ENCODE results near the gene PPM1L. TPM values are rescaled to one million over a fixed set of nuclear protein-coding genes. Genes with fewer than 3 reads are reported as not detected.

The PPM1L gene
- total and polyA plus RNA-seq, 10 of the 15 experiments (the other 5 are each of a cell fraction or from before 2014, with no cell fraction given), result under 0.01 to 0.33 (median 0.06) TPM; not detected in 1

- Histone ChIP-seq H3K27ac (ENCODE audit: control insufficient read depth, insufficient read depth) (no peak overlapping the region), H3K79me2 (ENCODE audit: control insufficient read depth, insufficient read depth, low read length) (no peaks in the 10 kb centered on the region), H3K4me1 (ENCODE audit: control insufficient read depth, insufficient read depth, low read length) (no peaks in the 10 kb centered on the region), H3K27me3 (replicated peaks in 1 of 2; ENCODE audit: control insufficient read depth in 2 of 2, insufficient read depth in 2 of 2, low read length in 1 of 2) (no peaks in the 10 kb centered on the region), H3K36me3 (ENCODE audit: control insufficient read depth in 2 of 2, insufficient read depth in 2 of 2, low read length in 1 of 2) (no peaks in the 10 kb centered on the region), H4K20me1 (ENCODE audit: control insufficient read depth, insufficient read depth) (no peaks in the 10 kb centered on the region), H2AFZ (ENCODE audit: control insufficient read depth, low read depth, low read length) (no peak overlapping the region), H3K9ac (ENCODE audit: control insufficient read depth, insufficient read depth, low read length) (no peak overlapping the region), H3K4me2 (ENCODE audit: control insufficient read depth, insufficient read depth) (no peak overlapping the region), H3K4me3 (no peak overlapping the region), H3K9me3 (replicated peaks; ENCODE audit: control insufficient read depth, insufficient read depth, low read length) (no peaks in the 10 kb centered on the region)
- in situ Hi-C loops (cut with MboI) (no loop called here), intact Hi-C loops (cut with micrococcal nuclease; ENCODE audit: unreplicated experiment) (no loop called here)
- POLR2A ChIA-PET, result no interaction called here
- RAD21 ChIA-PET (ENCODE audit: unreplicated experiment), result no interaction called here
- no peak for FAIRE-seq
- WGBS (ENCODE audit: insufficient coverage, insufficient replicate concordance, low lambda C conversion rate, missing lambda C conversion rate), result 39% methylated on average over 4 of the region's 4 CpGs
- TF ChIP-seq ZNF207 (IDR thresholded peaks at IDR 0.05; ENCODE audit: borderline replicate concordance) (no peak), NFYA (IDR thresholded peaks at IDR 0.05; ENCODE audit: borderline replicate concordance, low read depth, low read length) (no peak), FOXK2 (IDR thresholded peaks at IDR 0.05) (no peak), E2F4 (IDR thresholded peaks at IDR 0.05; ENCODE audit: low read depth, low read length) (no peak), ESRRA (IDR thresholded peaks at IDR 0.05; ENCODE audit: low read length) (no peak), PAX5 (IDR thresholded peaks at IDR 0.05; ENCODE audit: borderline replicate concordance, low read depth, low read length) (no peak), POLR2AphosphoS5 (IDR thresholded peaks at IDR 0.05; ENCODE audit: low read length) (no peak), CREB1 (IDR thresholded peaks at IDR 0.05; ENCODE audit: low read depth) (no peak), EP300 (IDR thresholded peaks at IDR 0.05; ENCODE audit: borderline replicate concordance in 1 of 2, control insufficient read depth in 1 of 2, low read depth in 2 of 2, low read length in 2 of 2) (no peak), IKZF1 (conservative IDR thresholded peaks at IDR 0.05) (no peak), GATAD2B (conservative IDR thresholded peaks at IDR 0.05; ENCODE audit: low read depth) (no peak), SMAD5 (IDR thresholded peaks at IDR 0.05; ENCODE audit: low read depth) (no peak), YBX1 (IDR thresholded peaks at IDR 0.05) (no peak), ZNF622 (IDR thresholded peaks at IDR 0.05) (no peak), NR2F1 (conservative IDR thresholded peaks at IDR 0.05) (no peak), SREBF2 (IDR thresholded peaks at IDR 0.05; ENCODE audit: low read length) (no peak), MTA3 (IDR thresholded peaks at IDR 0.05; ENCODE audit: borderline replicate concordance, low read length) (no peak), RAD21 (IDR thresholded peaks at IDR 0.05; ENCODE audit: insufficient read depth, low read depth, low read length) (no peak), POLR2AphosphoS2 (IDR thresholded peaks at IDR 0.05; ENCODE audit: low read depth, low read length) (no peak)
- CTCF ChIA-PET, result interaction anchor here (0.9 kb wide), 1 partner anchor 100 kb away, joined by 3 read pairs; no protein-coding TSS in a partner anchor
- SMC1A ChIA-PET (ENCODE audit: uncharacterized antibody, unreplicated experiment), result no interaction called here
- ATAC-seq, result no peak; the same call in 2 of the 3 replicates
- no peak for DNase-seq (ENCODE audit: low read depth, low spot score)
- no TSS peak for BruUV-seq (replicated peaks)
Measured at GRCh38 chr3:161049683-161050248, 293.7 kb downstream of the PPM1L start.

Data from GM12878 (cell line).